NT2/D1 (cell line): Measurements from ENCODE around the gene FAM13A.

ENCODE experiments used
- SUZ12 ChIP-seq: IDR thresholded peaks from 2 replicates; pipeline ENCODE4 v1.6.1; 2011; ENCODE audit not compliant: insufficient read length, insufficient read depth; ENCODE audit errors: extremely low read depth
- YY1 ChIP-seq: IDR thresholded peaks from 2 replicates; pipeline ENCODE4 v1.6.1; 2011; ENCODE audit not compliant: insufficient read length, insufficient read depth

GRCh38 chr4:89105726-89106125, 48.7 kb upstream of the FAM13A start:
- TF ChIP-seq YY1 (no peak), SUZ12 (no peak)
